Measurements from ENCODE around the gene PROZ.

- TF ChIP-seq CTCF (CRISPR knock-in tag; IDR thresholded peaks at IDR 0.05) (no peak), MXI1 (IDR thresholded peaks at IDR 0.05; ENCODE audit: borderline replicate concordance, low read depth, low read length) (no peak), ERF (CRISPR knock-in tag; IDR thresholded peaks at IDR 0.05) (no peak), RERE (CRISPR knock-in tag; IDR thresholded peaks at IDR 0.05; ENCODE audit: low read depth) (no peak)
Observed at GRCh38 chr13:113205428-113205931, 47.0 kb downstream of the PROZ start.

Data from HepG2 (cell line).